DMS 273 treated with DMSO at 0.1 percent for 48 hours (cell line): Measurements from ENCODE around the gene RNU1-2.
"Not testable (repeated sequence)": the region's sequence is repeated elsewhere in the genome, so short reads cannot be mapped to it uniquely, and the experiment has no call there.

Source experiments
- DNase-seq: peaks from one replicate; lab custom pipeline; 2025; lab: John Stamatoyannopoulos, UW

Gene RNU1-2

GRCh38 chr1:16927256-16927655 lies 31.5 kb downstream of the RNU1-2 start:
- DNase-seq: no peak

GRCh38 chr1:16927711-16928485 lies 32.1 kb downstream of the RNU1-2 start:
- no peak for DNase-seq

GRCh38 chr1:16929146-16930041 lies 33.6 kb downstream of the RNU1-2 start:
- DNase-seq: not testable (repeated sequence)

GRCh38 chr1:16931206-16931934 lies 35.6 kb downstream of the RNU1-2 start:
- DNase-seq: not testable (repeated sequence)

GRCh38 chr1:16933945-16934344 lies 38.2 kb downstream of the RNU1-2 start:
- not testable (repeated sequence) for DNase-seq

- not testable (repeated sequence) for DNase-seq
These were observed 40.8 kb downstream of the RNU1-2 start for GRCh38 chr1:16936580-16936979.

- no peak for DNase-seq
These were observed 42.9 kb downstream of the RNU1-2 start for GRCh38 chr1:16938351-16939321.

GRCh38 chr1:16939386-16940180 lies 43.8 kb downstream of the RNU1-2 start:
- not testable (repeated sequence) for DNase-seq

GRCh38 chr1:16944038-16944437 lies 48.3 kb downstream of the RNU1-2 start:
- DNase-seq: no peak

- not testable (repeated sequence) for DNase-seq
These were observed 49.7 kb downstream of the RNU1-2 start for GRCh38 chr1:16945512-16945911.
